Epidermal melanocyte (primary cell): Measurements from ENCODE around the gene CNTNAP2.

Source experiments
- DNase-seq: peaks from one replicate; pipeline ENCODE4 v3.0.0; 2011; ENCODE audit warnings: low spot score; ENCODE audit not compliant: insufficient read length

CNTNAP2 gene

DNA sequence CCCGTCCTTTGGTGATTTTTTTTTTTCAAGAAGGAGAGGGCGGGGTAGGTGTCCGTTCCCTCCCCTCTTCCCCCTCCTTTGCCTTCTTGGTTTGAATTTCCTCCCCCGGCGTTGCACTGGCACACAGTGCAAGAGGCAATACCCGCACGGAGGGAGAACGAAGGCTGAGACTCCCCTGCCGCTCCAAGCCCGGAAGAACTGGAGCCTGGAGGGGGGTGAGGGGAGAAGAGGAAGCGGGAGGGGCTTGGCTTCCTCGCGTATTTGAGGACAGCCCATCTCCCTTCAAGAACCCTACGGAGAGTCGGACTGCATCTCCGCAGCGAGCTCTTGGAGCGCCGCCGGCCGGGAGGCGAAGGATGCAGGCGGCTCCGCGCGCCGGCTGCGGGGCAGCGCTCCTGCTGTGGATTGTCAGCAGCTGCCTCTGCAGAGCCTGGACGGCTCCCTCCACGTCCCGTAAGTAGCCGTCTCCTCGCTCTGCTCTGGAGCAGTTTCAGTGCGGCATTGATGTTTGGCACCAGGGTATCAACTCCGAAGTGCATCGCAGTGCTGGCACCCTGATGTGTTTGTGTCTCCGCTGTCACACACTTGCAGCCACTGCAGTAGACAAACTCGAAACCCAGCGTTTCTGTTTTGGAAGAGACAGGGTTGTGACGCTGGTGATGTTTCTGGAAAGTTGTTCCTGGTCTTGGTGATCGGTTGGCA is at the start of gene CNTNAP2:
Gene CNTNAP2 (plus strand): TSS at position 281 of the 702 bp plus-strand sequence. CDS start 76 bp downstream, at position 357.
- DNase-seq, result no peak

GRCh38 chr7:146067880-146068279 is 48.7 kb upstream of the CNTNAP2 start:
- no peak for DNase-seq

DNA sequence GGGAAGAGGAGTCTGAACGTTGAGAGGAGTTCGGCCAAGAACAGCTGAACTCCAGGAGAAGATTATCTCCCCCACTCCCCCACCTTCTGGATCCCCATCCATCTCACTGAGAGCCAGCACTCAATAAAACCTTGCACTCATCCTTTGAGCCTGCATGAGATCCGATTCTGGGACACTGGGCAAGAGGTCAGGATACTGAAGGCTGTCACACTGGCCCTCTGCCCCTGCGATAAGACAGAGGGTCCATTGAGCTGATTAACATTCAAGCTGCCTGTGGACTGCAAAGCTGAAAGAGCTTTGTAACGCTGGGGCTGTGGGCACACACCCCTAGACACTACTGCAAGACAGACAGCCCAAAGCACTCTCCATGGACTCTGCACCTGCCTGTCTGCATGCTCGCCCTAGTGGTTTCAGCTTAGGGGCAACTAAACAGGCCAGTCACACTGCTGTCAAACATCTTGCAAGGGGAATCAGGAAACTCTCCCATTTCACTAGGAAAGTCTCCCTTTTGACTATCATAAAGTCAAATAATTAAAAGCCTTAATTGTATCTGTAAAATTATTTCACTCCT is 42.3 kb upstream of the CNTNAP2 start:
- DNase-seq, result no peak

DNA sequence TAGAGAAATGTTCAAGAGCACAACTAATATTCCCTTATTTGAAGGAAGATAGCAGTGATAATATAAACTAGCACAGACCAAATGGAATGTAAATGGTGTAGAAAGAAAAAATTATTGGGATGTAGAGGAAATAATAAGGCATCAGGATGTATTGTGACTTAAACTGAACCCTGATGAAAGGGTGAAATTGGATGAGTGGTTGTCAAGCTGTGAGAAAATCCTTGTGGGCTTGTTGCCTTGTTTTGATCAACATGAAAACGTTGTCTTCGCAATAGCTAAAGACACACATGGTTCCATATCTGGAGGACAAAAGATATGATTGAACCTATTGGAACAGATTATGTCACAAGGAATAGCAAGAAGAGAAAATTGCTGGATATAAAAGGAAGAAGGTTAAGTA is 40.3 kb upstream of the CNTNAP2 start:
- no peak for DNase-seq

GRCh38 chr7:146084086-146084485 is 32.5 kb upstream of the CNTNAP2 start:
- no peak for DNase-seq

- DNase-seq, result no peak
Measured at GRCh38 chr7:146090023-146090645, 26.5 kb upstream of the CNTNAP2 start.

DNA sequence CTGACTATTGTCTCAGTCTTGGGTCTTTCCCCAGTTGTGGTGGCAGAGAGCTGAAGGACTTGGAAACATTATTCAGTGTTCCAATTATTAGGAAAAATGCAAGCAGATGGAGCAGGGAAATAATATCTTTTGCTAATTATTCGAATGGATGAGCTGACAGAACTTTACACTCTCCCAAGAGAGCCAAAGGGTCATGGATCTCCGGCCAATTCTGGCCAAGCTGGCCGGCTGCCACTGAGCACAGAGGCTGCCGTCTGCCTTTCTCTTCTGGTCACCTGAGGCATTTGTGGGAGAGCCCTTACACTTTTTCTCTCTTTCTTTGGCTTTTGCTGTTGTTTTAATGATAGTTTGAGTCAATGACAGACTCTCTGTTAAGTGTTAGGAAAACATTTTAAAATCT is 22.2 kb upstream of the CNTNAP2 start:
- no peak for DNase-seq

GRCh38 chr7:146096994-146097393 is 19.6 kb upstream of the CNTNAP2 start:
- no peak for DNase-seq

DNA sequence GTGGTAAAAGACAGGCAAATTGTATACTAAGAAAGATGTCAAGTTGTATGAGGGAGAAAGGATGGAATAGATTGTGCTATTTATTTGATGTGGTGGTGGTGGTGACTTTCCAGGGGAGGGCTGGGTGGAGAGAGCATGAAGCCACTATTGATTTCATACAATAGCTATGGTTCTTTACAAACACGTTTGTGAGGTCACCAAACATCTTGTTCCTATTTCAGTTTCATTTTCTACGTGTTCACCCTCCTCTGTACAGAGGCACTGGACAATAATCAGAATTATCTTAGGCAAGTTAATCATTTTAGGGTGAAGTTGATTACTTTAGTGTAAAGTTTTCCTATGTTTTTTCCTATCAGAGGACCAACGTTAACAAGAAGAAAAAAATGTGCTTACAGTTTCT is 10.3 kb upstream of the CNTNAP2 start:
- DNase-seq, result no peak

DNA sequence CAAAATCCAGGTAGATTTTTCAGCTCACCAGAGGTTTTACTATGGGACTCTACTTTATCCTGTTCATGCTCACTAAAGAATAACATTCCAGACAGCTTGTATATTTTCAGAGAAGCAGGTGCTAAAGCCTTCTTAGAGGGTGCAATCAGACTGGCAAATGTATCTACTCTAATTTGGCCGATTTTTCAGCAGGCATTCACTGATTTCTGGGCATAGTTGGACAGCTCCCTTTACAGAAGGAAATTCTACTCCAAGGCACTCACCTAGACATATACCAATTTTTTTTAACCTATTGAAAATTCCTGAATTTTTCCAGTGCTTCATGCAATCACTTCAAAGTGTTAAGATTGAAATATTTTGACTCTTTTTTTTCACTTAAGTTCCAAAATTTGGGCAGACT is 3.8 kb upstream of the CNTNAP2 start:
- DNase-seq, result no peak

DNA sequence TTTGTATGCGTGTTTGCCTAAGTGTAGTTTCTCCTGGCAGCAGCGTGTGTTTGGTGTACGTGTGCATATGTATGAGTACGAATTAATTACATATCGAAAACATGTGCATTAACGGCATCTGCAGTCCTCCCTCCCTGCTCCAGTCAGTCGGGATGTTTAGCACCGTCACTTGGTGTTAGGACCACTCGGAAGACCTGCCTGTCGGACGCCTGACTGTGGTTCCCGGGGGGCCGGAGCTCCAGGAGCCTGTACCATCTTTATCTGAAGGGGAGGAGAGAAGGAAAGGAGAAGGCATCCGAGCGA is 1.1 kb upstream of the CNTNAP2 start:
- DNase-seq, result no peak

DNA sequence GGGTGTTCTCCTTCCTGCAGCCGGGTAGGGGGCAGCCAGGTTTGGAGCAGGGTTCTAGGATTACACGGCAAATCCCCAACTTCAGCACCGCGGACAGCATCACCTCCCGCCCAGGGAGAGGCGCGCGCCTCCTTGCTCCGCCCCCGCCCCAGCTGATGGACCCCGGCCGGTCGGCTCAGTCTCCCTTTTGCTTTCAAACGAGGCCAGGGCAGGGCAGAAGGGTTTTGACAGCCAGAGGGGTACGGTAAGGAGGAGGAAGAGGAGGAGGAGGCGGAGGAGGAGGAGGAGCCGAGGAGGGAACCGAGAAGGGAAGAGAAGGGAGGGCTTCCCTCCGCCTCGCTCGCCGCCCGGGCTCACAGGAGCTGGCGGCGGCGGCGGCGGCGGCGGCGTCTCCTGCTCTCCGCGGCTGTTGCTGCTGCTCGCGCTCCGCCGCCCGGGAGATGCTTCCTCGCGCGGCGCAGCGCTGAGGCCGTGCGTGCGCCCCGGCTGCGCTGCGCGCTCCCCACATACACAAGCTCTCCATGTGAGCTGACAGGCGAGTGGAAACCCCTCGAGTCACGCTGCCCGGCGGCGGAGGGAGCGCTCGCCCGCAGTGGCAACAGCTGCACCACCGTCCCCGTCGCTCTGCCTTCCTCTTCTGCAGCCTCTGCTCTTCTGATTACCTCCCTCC is 615 bp upstream of the CNTNAP2 start:
- no peak for DNase-seq

DNA sequence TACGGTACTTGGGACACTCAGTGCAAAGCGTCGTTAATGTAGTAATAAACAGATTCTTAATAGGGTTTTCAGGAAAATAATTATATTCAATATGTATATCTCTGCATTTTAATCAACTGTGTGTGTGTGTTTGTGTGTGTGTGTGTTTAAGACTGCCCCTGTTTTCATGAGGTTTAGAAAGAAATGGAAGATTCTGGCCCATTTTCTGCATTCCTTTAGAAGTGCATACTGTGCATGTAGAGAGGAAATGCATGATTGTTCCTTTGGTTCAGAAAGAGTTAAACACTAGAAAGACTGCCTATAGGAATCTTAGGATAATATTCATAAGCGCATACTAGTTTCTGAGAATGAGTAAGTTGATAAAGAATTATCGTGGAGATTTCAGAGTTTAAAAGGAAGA is 975 bp downstream of the CNTNAP2 start:
- no peak for DNase-seq

GRCh38 chr7:146119002-146119401 is 2.4 kb downstream of the CNTNAP2 start:
- DNase-seq, result no peak

- DNase-seq, result no peak
Measured at GRCh38 chr7:146123715-146124114, 7.1 kb downstream of the CNTNAP2 start.

- no peak for DNase-seq
Measured at GRCh38 chr7:146126767-146127509, 10.3 kb downstream of the CNTNAP2 start.

- DNase-seq, result no peak
Measured at GRCh38 chr7:146129296-146129695, 12.7 kb downstream of the CNTNAP2 start.

DNA sequence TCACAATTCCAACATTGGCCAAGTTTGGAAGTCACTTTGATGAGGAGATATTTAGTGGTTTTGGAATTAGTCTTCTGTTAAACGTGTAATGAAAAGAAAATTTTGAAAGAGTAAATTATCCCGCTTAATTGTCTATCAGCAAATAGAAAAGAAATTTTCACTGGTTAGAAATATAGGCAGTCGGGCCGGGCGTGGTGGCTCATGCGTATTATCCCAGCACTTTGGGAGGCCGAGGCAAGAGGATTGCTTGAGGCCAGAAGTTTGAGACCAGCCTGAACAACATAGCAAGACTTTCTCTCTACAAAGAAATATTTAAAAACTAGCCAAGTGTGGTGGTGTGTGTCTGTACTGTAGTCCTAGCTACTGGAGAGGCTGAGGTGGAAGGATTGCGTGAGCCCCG is 13.4 kb downstream of the CNTNAP2 start:
- DNase-seq, result no peak

DNA sequence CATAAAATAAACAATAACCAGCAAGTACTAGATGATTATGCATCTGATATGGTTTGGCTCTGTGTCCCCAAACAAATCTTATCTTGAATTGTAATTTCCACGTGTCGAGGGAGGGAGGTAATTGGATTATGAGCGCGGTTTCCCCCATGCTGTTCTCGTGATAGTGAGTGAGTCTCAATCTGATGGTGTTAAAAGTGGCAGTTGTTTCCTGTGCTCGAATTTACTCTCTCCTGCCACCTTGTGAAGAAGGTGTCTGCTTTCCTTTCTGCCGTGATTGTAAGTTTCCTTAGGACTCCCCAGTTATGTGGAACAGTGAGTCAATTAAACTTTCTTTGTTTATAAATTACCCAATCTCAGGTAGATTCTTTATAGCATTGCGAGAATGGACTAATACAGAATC is 15.1 kb downstream of the CNTNAP2 start:
- no peak for DNase-seq

- no peak for DNase-seq
Measured at GRCh38 chr7:146136357-146136875, 19.8 kb downstream of the CNTNAP2 start.

GRCh38 chr7:146138926-146139325 is 22.3 kb downstream of the CNTNAP2 start:
- no peak for DNase-seq
